Suppressor macrophage (primary cell): ENCODE data around the gene SRRM4.

Experiments
- DNase-seq, 4 experiments: peaks; one replicate each; pipeline ENCODE4 v3.0.0-alpha.2; 2020 to 2022

The SRRM4 gene

GRCh38 chr12:119206348-119207062 is 225.2 kb downstream of the SRRM4 start:
- DNase-seq, result no peak

- no peak for DNase-seq
These were observed 225.8 kb downstream of the SRRM4 start for GRCh38 chr12:119207063-119207560.

- DNase-seq, result no peak
These were observed 227.3 kb downstream of the SRRM4 start for GRCh38 chr12:119208626-119209061.

DNA sequence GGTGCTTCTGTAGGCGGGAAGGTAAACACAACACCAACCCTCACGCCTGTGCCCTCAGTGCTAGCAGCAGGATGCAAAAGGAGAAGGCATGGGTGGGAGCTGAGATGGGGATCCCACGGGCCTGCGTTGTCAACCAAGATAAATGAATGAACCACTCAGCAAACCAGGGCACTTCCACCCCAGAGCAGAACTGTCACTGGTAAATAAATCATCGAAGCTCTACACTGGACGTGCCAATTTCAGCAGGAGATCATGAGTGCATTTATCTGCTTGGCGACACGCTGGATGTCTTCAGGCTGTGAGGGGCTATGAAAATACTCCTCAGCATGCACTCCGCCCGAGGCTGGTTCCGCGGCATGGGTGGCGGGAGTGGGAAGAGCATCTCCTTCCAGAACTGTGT is 230.5 kb downstream of the SRRM4 start:
- DNase-seq, result no peak
